Uterus (tissue), 2 donors: Measurements from ENCODE around the gene KRT12.

Source experiments
- CTCF ChIP-seq, 4 experiments: fragments of 200-600 bp in 2 of 4; fragments of 450-650 bp in 2 of 4; sonication (generic) in 2 of 4; IDR thresholded peaks; one replicate each; pipeline ENCODE4 v1.5.1; 2016 to 2019; ENCODE audit warnings: antibody characterized with exemption in 4 of 4, mild to moderate bottlenecking in 2 of 4, moderate library complexity in 1 of 4
- POLR2A ChIP-seq, 2 donors: fragments of 450-650 bp; IDR thresholded peaks; one replicate each; pipeline ENCODE4 v1.6.1; 2016; ENCODE audit warnings: antibody characterized with exemption in 2 of 2, mild to moderate bottlenecking in 1 of 2, moderate library complexity in 1 of 2

- TF ChIP-seq CTCF (IDR thresholded peaks at IDR 0.05) (no peak), POLR2A (IDR thresholded peaks at IDR 0.05) (no peak)
Observed at GRCh38 chr17:40844671-40845107, 22.3 kb downstream of the KRT12 start.
